ENCODE measurements around the gene HRG. TPM values are rescaled to one million over a fixed set of nuclear protein-coding genes. Genes with fewer than 3 reads are reported as not detected.

The HRG gene
- polyA plus RNA-seq, 3 donors = 2.4 to 3.5 (median 2.5) TPM

DNA sequence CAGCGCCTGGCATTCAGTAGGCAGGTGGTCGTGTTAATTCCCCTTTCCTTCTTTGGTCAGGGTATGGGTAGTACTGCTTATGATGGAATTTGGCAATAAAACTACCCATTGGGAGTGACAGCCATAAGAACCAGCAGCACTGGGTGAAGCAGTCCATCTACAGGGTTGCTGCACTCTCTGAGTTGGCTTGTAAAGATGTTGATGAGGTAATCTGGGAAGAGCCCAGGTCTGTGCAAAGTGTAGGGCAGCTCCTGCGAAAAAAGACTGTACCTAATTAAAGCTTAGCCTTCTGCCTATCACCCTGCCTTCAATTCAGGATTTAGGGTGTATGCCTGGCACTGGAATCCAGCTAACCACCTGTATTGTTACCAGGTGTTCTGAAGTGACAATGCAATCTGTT is 30.3 kb upstream of the HRG start:
- no peak for DNase-seq

DNA sequence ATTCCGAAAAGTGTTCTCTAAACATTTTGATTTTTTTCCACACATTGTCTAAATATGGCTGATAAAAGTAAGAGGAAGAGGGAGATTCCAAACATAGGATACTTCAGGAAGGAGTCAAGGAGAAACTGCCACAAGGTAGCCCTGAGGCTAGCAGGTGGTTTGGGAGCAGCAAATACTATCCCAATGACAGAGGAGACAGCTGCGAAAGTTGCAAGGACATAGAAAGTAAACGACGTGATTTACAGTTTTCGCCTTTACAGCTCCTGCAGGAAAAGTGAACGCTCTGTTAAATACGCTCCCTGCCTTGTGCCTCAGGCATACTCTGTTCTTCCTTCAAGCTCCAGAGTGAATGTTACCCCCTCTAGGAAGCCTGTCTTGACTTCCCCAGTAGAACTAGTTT is 29.3 kb upstream of the HRG start:
- DNase-seq = no peak

DNA sequence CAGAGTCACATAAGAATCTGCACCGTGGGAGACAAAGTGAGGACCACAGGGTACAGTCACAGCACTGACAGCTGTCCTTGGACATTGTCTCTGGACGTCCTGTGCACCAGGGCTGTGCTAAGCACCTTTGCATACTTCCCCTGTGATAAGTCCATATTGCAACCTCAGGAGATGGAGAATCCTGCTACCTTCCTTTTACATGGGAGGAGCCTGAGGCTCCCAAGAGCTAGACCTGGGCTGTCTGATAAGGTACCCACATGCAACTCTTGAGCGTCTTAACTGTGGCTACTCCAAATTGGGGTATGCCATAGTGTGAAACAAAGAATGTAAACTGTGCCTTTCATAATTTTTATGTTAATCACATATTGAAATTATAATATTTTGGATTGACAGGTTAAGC is 28.1 kb upstream of the HRG start:
- DNase-seq = no peak

DNA sequence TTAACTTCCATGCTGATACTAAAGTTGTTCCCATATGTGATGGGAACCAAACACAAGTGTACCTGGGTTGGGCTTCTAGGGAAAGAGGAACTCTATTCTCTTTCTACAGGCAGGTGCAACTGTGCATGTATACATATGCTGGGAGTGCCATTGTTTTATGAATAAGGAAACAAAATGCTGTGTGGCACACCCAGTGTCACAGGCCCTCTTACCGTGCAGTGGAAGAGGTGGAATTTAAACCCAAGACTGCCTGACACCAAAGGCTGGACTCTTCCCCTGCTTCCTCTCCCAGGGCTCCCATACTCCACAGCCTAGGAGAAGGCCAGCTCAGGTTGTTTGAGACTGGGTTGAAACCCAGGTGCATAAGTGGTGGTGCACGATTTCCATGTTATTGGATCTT is 27.6 kb upstream of the HRG start:
- no peak for DNase-seq

DNA sequence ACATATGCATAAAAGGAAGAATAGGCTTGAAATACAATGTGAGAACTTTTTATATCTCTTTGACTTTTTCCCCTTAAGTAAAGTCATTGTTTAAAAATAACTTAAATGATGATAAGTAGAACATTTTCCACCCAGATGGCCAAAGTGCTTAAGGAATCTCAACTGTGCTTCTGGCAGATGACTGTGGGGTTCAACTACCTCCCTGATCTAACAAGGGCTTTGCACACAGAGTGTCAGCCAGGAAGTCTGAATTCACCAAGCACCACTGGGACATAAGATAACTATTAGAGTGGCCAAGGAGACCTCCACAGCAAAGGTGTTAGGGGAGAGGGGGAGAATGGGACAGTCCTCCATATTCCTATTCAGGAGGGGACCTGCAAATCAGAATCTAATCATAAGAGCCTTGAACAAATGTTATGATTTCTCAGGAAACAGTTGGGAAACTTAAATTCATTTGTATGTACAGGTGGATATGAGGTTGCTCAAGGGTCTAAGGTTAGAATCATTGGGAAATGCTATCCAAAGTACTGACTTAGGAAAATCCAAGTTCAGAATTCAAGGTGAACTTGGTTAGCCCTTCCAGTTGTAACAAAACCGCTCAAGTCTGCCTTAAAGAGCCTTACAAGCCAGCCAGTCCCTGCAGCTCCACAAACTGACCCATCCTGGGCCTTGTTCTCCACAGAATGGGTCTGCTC is 25.9 kb upstream of the HRG start, which contains the start of gene FETUB:
FETUB (plus strand) TSS at position 622 of the 695 bp plus-strand sequence; CDS start at position 684, 62 bp downstream.
- DNase-seq = no peak

DNA sequence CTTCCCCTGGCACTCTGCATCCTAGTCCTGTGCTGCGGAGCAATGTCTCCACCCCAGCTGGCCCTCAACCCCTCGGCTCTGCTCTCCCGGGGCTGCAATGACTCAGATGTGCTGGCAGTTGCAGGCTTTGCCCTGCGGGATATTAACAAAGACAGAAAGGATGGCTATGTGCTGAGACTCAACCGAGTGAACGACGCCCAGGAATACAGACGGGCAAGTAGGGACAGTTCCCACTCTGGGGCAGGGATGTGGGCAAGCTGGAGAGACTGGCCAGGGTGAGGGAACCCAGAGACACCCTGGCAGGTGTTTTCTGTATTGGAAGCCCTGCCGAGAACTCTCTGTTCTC is 25.4 kb upstream of the HRG start:
- DNase-seq = no peak

DNA sequence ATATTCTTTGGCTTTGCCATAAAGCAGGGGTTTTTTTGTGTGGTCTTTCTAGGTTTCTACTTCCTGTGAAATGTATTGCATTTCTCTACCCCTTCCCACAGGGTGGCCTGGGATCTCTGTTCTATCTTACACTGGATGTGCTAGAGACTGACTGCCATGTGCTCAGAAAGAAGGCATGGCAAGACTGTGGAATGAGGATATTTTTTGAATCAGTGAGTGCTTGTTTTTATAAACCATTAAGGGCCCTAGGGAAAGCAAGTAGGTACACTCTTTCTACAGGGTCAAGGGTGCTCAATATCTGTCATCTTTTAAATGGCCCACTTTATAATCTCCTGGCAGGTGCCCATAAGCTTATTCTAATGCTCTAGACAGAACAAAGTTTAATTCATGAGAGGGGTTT is 24.9 kb upstream of the HRG start:
- no peak for DNase-seq

DNA sequence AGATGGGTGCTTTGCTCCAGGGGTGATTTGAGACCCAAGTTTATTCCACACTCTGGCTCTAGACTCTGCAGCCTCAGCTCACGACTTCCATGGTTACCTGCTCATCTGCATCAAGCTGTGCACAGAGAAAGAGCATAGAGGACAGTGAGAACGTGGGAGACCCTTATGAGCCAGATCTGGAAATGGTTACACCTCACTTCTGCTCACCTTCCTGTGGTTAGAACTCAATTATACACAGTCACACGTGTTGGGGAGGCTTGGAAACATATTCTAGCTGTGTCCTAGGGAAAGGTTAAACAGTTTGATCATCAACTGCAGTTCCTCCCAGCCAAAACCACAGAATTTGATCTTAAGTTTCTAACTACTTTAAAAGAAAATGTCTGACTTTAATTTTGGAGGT is 23.8 kb upstream of the HRG start:
- DNase-seq = no peak

DNA sequence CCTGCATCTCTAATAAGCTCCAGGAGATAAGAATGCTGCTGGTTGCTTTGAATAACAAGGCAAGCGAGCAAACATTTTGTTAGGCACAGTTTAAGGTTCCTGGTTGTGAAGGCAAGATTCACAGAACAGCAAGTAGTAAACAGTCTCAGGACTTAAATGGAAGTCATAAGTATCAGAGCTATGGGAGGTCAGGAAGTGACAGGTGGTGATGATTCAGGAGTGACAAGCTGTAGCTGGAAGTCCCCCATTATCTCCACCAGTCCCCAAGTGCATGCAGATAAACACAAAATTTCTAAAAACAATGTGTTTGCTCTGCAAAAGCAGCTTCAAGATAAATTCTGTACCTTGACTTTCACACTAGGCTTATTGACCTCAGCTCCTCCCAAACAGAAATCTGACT is 22.3 kb upstream of the HRG start:
- no peak for DNase-seq

DNA sequence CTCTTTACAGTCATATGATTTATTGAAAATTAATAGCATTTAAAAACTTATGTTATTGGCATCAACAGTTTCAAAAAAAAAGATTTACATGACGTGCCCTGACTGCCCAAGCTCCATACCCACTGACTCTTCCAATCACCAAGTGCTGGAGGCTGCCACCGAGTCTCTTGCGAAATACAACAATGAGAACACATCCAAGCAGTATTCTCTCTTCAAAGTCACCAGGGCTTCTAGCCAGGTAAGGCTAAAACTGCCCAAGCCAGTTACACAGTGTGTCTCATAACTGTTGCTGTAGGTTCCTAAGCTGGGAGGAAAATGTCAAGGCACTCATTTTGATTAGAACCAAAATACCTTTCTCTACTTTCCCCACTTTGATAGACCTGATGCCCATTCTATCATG is 21.1 kb upstream of the HRG start:
- no peak for DNase-seq

DNA sequence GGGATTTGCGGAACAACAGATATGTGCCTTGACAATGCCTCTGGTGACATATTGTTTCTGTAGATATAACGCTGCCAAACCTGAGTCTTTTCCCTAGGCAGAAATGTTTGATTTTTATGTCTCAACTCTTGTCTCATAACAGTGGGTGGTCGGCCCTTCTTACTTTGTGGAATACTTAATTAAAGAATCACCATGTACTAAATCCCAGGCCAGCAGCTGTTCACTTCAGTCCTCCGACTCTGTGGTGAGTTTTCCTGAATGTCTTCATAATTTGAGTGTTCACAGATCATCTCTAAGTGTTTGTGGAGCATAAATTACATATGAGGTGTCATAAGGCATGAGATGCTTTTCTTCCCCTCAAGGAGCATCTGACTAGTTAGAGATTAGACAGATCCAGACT is 19.7 kb upstream of the HRG start:
- no peak for DNase-seq

DNA sequence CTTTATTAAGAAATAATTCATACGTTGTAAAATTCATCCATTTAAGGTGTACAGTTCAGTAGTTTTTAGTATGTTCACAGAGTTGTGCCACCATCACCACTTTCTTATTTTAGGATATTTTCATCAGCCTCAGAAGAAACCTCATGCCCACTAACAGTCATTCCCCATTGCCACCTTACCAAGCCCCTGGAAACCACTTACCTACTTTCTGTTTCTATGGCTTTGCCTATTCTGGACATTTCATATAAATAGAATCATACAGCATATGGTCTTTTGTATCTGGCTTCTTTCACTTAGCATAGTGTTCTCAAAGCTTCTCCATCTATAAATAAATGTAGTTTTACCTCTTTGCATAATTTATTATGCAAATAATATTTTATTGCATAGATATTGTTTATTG is 19.0 kb upstream of the HRG start:
- no peak for DNase-seq

DNA sequence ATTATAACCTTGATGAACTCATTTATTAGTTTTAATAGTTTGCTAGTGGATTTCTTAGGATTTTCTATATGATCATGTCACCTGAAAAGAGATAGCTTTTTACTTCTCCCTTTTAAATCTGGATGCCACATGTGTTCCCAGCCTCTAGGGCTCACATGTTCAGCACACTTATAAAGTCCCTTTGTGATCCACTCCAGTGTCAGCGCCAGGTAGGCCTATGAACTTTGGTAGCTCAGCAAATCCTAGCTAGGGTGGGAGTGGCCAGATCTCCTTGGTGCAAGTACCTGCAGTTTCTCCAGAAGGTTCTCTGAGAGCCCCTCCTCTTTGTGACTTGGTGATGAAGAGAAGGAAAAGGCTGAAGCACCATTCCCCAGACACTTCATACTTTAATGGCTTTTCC is 17.0 kb upstream of the HRG start:
- DNase-seq = no peak

DNA sequence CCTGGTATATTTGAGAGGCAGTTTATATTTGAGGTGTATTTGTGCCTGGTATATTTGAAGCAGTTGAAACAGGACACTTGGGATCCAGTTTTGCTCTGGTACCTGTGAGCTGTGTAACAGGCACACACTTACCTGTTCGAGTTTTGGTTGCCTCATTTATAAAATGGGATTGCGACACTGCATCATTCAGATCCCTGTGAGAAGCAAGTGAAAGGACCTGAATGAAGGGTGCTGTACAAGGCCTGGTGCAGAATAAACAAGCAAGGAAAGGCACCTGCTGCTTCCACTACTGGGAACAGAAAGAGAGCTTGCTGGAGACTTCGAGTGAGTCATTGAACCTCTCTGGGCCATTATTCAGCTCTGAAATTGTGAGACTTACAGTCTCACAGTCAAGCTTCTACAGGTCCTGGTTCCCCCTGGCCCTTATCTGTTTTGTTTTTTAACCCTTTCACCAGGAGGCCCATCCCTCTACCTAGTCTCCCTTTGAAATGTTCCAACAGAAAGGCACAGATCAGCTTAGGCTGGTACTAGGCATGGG is 14.1 kb upstream of the HRG start:
- DNase-seq = no peak

DNA sequence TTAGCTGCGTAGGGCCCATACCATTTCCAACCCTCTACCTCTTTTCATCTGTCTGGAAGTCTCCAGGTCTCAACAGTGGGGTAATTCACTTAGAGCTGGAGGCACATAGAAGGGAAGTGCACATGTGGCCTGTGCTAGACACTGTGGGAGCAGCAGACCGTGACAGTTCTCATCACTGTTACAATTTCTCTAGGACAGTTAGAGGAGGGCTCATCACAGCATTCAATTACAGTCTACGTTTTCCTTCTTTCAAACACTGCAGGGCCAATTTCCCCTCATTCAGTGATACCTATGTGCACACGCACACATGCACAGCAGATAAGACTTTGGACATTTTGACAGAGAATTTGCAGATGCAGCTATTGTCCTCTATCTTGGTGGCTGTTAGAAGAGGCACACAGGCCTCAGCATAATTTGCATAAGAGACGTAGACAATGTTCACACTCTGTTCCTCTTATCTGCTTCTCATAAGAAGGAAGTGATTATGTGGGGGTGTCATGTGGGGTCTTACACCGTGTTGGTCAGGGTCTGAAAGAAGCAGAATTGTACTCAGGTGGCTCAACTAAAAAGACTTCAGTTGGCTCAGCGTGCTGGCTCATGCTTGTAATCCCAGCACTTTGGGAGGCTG is 12.6 kb upstream of the HRG start:
- peak; percentile 19 for DNase-seq

DNA sequence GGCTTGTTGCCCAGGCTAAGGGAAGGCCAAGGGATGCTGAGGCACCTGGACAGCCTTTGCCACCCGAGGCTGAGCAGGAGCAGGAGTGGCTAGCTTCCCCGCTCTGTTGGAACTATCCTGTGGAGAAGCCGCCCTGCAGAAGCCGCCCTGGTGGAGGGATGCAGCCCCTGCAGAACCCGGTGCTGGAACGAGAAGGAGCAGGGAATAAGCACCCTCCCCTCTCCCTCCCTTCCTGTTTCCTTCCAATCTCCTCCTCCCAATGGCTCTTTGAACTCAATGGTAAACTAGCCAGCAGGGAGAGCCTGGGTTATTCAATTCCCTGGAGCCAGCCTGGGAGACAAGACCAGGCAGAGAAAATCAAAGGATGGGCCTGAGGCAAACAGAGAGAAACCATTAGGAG is 11.8 kb upstream of the HRG start:
- no peak for DNase-seq

DNA sequence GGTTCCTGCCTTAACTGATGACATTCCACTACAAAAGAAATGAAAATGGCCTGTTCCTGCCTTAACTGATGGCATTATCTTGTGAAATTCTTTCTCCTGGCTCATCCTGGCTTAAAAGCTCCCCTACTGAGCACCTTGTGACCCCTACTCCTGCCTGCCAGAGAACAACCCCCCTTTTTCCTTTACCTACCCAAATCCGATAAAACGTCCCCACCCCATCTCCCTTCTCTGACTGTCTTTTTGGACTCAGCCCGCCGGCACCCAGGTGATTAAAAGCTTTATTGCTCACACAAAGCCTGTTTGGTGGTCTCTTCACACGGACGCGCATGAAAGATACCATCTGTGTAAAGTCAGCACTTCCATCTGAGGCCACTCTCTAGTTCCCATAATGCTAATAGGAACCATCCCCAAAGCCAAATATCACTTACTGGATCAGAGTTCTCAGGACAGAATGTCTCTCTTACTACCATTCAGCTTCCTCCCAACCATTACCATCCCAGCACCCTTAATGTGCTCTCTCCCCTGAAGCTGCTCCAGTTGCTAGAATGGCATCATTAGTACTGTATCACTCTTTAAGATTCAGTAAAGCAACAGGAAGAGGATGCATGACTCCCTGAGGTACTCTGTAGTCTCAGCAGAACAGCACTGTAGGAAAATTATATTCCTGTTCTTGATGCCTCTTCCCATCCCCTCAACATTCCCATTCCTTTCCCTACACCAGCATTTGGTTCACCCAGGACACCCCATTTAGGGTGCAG is 2.3 kb upstream of the HRG start:
- DNase-seq = no peak

DNA sequence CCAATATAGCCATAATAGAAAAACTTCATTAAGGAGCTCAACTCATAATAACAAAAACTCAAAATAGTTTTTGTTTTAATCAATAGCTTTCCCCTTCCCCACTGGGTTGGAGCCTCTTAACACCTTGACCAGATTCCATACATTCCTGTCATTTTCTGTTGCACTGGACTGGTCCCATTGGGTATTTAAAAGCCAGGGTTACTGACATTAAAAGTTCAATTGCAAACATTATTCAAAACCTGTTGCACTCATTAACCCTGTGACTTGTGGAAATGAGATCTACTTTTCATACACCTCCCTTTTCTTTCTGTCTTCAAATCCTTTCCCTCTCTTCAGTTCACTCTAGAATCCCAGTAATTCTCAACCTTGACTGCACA is 1.7 kb upstream of the HRG start:
- no peak for DNase-seq

DNA sequence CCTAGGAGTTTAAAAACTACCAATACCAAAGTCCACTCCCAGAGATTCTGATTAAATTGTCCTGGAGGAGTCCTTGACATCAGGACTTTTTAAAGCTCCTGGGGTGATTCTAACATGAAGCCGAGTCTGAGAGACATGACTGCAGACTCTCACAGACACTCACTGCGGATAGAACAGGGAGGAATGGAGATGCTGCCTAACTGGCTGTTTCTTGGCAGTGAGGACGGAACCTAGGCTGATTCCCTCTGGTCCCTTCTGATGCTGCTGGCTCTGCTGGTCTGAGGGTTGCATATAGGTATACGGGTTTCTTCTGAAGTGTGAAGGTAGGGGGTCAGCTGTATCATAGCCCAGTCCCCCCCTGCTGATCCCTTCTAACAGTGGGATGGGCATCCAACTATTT is 1.3 kb upstream of the HRG start:
- no peak for DNase-seq

DNA sequence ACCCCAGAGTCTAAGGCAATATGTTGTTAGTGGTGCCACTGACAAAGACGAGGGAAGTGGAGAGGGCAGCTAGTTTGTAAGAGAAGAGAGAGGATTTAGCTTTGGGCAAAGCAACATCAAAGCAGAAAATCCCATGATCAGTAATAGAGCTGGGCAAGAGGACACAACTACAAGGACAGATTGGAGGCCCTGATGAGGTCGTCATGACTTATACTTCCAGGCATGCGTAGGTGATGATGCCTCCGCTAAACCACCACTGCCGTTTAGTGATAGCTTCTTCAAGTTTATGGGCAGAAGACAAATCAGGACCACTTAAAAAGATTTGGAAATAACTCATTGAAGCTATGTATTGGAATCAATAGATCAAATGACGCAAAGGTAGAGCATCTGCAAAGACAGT is 2.6 kb downstream of the HRG start:
- DNase-seq = no peak

DNA sequence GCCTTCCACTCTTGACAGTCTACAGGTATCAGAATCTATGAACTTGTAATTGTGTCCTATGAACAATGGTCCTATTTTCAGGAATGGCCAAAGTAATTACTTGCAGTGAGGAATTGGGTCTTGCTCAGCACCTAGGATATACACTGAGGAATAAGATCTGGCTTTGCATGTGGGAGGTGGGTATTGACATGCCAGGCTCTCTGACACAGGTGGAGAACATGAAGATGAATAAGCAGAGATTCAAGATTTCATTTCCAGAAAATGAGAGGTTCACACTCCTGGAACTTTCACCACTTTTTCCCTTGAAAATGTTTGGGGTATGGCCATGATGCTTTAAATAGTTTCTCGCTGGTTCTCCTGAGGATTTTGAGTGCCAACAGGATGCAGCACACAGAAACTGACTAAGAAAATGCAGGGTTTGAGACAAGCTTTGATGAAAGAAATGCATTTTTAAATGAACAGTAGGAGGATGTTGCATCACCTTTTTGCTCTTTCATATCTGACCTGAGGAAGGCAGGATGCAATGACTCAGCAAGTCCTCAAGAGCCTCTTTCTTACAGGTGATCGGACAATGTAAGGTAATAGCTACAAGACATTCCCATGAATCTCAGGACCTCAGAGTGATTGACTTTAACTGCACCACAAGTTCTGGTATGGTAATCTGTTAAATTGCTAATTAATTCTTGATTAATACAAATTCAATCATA is 3.7 kb downstream of the HRG start:
- DNase-seq = no peak

DNA sequence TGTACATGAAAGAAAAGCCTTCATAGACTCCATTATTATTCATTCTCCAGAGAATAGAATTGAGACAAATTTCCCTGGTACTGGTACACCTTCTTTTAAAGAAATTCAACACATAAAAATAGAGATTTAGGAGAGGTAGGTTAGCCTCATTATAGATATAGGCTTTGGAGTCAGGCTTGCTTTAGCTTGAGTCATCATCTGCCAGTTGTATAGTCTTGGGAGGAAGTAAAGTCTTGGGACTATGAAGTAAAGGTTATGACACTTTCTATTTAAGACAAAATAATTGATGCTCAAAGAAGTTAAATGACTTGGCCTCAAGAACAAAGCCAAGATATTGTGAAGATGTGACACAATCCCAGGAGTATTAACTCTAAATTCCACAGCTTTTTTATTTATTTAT is 4.3 kb downstream of the HRG start:
- no peak for DNase-seq

DNA sequence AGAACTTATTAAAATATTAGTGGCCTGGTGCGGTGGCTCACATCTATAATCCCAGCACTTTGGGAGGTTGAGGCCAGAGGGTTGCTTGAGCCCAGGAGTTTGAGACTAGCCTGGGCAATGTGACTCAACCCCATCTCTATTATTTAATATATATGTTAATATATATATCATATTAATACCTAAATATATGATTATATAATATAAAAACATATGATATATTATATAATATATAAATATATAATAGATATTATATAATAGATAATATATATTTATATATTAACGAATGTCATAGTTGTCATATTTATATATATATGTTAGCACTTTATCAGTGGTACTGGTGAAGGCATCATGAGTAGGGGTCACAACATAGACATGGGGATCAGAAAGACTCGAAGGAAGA is 5.2 kb downstream of the HRG start:
- DNase-seq = no peak
